ENCODE measurements around the gene PGM2L1.

Gene PGM2L1

GRCh38 chr11:74299015-74299414 lies 99.2 kb downstream of the PGM2L1 start:
- no peak for DNase-seq (ENCODE audit: low read depth in 2 of 2)

GRCh38 chr11:74297484-74297883 lies 100.7 kb downstream of the PGM2L1 start:
- DNase-seq (ENCODE audit: low read depth in 2 of 2) = no peak

GRCh38 chr11:74288911-74289310 lies 109.3 kb downstream of the PGM2L1 start:
- no peak for DNase-seq (ENCODE audit: low read depth in 2 of 2)

- peak; percentile 88 to 91 for DNase-seq (ENCODE audit: low read depth in 2 of 2)
Observed at GRCh38 chr11:74288161-74288560, 110.1 kb downstream of the PGM2L1 start.

GRCh38 chr11:74284466-74284865 lies 113.8 kb downstream of the PGM2L1 start:
- DNase-seq (ENCODE audit: low read depth in 2 of 2) = no peak

- no peak for DNase-seq (ENCODE audit: low read depth in 2 of 2)
Observed at GRCh38 chr11:74283580-74284180, 114.6 kb downstream of the PGM2L1 start.

GRCh38 chr11:74282914-74283371 lies 115.3 kb downstream of the PGM2L1 start:
- DNase-seq (ENCODE audit: low read depth in 2 of 2) = no peak

GRCh38 chr11:74282421-74282820 lies 115.8 kb downstream of the PGM2L1 start:
- DNase-seq (ENCODE audit: low read depth in 2 of 2) = no peak

GRCh38 chr11:74280494-74280893 lies 117.7 kb downstream of the PGM2L1 start:
- no peak for DNase-seq (ENCODE audit: low read depth in 2 of 2)

Measured in fibroblast of skin of left quadriceps (primary cell).